Ovary (tissue), 10 donors: ENCODE data around the gene FMO4. TPM values are rescaled to one million over a fixed set of nuclear protein-coding genes. Genes with fewer than 3 reads are reported as not detected.

Experiments
- DNase-seq, 5 donors: peaks; one replicate each; pipeline ENCODE4 v3.0.0-alpha.2; 2019 to 2020
- H3K27ac ChIP-seq, 2 donors: fragments of 200-600 bp; one replicate each; pipeline versions ENCODE4 v1.5.1 to v1.8.0; 2019 to 2022
- H3K27me3 ChIP-seq: fragments of 200-600 bp; one replicate; pipeline ENCODE4 v1.8.0; 2022
- H3K36me3 ChIP-seq: fragments of 200-600 bp; sonication (generic); one replicate; pipeline ENCODE4 v1.5.1; 2019
- H3K4me1 ChIP-seq: one replicate; pipeline ENCODE4 v1.8.1; 2013; ENCODE audit warnings: mild to moderate bottlenecking, moderate library complexity; ENCODE audit not compliant: insufficient read depth
- H3K4me3 ChIP-seq: fragments of 200-600 bp; sonication (generic); one replicate; pipeline ENCODE4 v1.5.1; 2017
- H3K9me3 ChIP-seq, 2 donors: fragments of 200-600 bp in 1 of 2; sonication (generic) in 1 of 2; one replicate each; pipeline versions ENCODE4 v1.5.1 to v1.8.1; 2013 to 2019; ENCODE audit warnings: mild to moderate bottlenecking in 1 of 2, moderate library complexity in 1 of 2
- CTCF ChIP-seq, 3 donors: fragments of 450-650 bp in 2 of 3; fragments of 200-600 bp in 1 of 3; IDR thresholded peaks; one replicate each; pipeline versions ENCODE4 v1.5.1 to v1.8.0; 2016 to 2022; ENCODE audit warnings: antibody characterized with exemption in 3 of 3, mild to moderate bottlenecking in 1 of 3
- EP300 ChIP-seq: sonication (generic); formaldehyde crosslinking; IDR thresholded peaks from one replicate; pipeline ENCODE4 v1.6.1; 2017; ENCODE audit warnings: antibody characterized with exemption
- POLR2A ChIP-seq: fragments of 450-650 bp; IDR thresholded peaks from one replicate; pipeline ENCODE4 v1.6.1; 2017; ENCODE audit warnings: antibody characterized with exemption, mild to moderate bottlenecking, moderate library complexity
- WGBS, 3 donors: extraction: QIAGEN DNeasy Blood & Tissue Kit in 1 of 3; methylation state at CpG; one replicate each; pipeline versions ENCODE4 v1.1.5 to v1.1.7; 2013 to 2017; 5-methylcytosine and 5-hydroxymethylcytosine counted together
- intact Hi-C, 4 donors: fragments of 100-400 bp; cut with DNase I; formaldehyde crosslinking; loops; one replicate each; pipeline versions ENCODE4 v1.11.0 to v1.15.1; 2022 to 2023
- long read RNA-seq, 3 donors: library from polyadenylated mRNA in 2 of 3; unstranded in 2 of 3; transcript quantifications; one replicate each; pipeline ENCODE4 v2.0.0 and lab custom pipeline, GENCODE V29; 2021 to 2026
- polyA plus RNA-seq, 2 donors: library from polyadenylated mRNA; stranded (reverse); fragments of 200-250 nt in 1 of 2; fragments of 350-450 nt in 1 of 2; fragmentation: Illumina TruSeq in 1 of 2; extraction: RNeasy Lipid Tissue Mini Kit (QIAGEN cat#74804) in 1 of 2; gene quantifications; one replicate each; pipeline ENCODE4 v1.2.3, GENCODE V29; 2013 to 2014
- total RNA-seq, 7 donors: library from RNA; depleted of rRNA in 2 of 7; stranded (reverse); fragments of >200 nt in 2 of 7; fragmentation: NEBNext Ultra II Directional in 3 of 7; extraction: Animal tissue kit (Norgen Biotek cat#: 25700) in 3 of 7; gene quantifications; one replicate each; pipeline versions ENCODE4 v1.1.0 to v1.2.4, GENCODE V29; 2016 to 2023
- donor health status: DM: no; HTN: no; CAD: no; lungs with moderate emphysema.
- donor health status: DM: no; HTN: no; CAD: no.
- donor health status: Bipolar disorder and iron deficiency.
- donor health status: DM: yes; HTN: yes; CAD: no.
- donor health status: DM: no; HTN: no; CAD: no.
- donor health status: DM: yes; HTN: yes; CAD: no.

FMO4 gene
- total RNA-seq (1 to 10 TPM; 1.9 to 4.4 (median 3.7) TPM), polyA plus RNA-seq (1 to 10 TPM; 3.2 to 8.0 TPM)
- long read RNA-seq, donor 1, partial matches to known transcripts = 3 of 14 reads
- long read RNA-seq, donor 1, other reads (novel, unspliced or antisense) = 8 of 14 reads
- long read RNA-seq, donor 2 = 0 reads
- long read RNA-seq, donor 3, partial matches to known transcripts = 2 of 9 reads
- long read RNA-seq, donor 3, other reads (novel, unspliced or antisense) = 3 of 9 reads

GRCh38 chr1:171313835-171314320 is at the start of gene FMO4:
FMO4 (plus strand) TSS chr1:171314183; CDS start chr1:171319826, 5,643 bp downstream.
- peak within 1 kb of the TSS in 1 of 2 donors; percentile 55 for H3K27ac ChIP-seq
- DNase-seq = peak; percentile 79 to 94 (median 89)
- no peaks in the 10 kb centered on the region for H3K27me3 ChIP-seq
- TF ChIP-seq POLR2A (no peak), CTCF (IDR thresholded peaks at IDR 0.05) (peak; percentile 74 to 94 (median 85)), EP300 (peak; percentile 58)
- intact Hi-C loops = loop anchor here (5.0 to 10.0 kb wide), 4 partner anchors 59 to 229 kb away; partner anchors contain the start of gene FMO1 (in 1 of the 4)
- H3K36me3 ChIP-seq = no peaks in the 10 kb centered on the region
- WGBS, 3 donors = 0% methylated on average over 10 of the region's 10 CpGs
- peaks cover 2% of the 10 kb centered on the region for H3K4me1 ChIP-seq
- H3K9me3 ChIP-seq = no peaks in the 10 kb centered on the region
- peak within 1 kb of the TSS; percentile 27 for H3K4me3 ChIP-seq

GRCh38 chr1:171265686-171266085 is 48.3 kb upstream of the FMO4 start:
- no peaks in the 10 kb centered on the region for H3K36me3 ChIP-seq
- H3K9me3 ChIP-seq = no peaks in the 10 kb centered on the region
- H3K4me3 ChIP-seq = no peak overlapping the region
- intact Hi-C loops = no loop called here
- peaks cover 13% of the 10 kb centered on the region for H3K4me1 ChIP-seq
- no peaks in the 10 kb centered on the region for H3K27me3 ChIP-seq
- 38 to 59% (median 47%) methylated on average over 2 of the region's 2 CpGs for WGBS, 3 donors
- DNase-seq = no peak
- TF ChIP-seq CTCF (IDR thresholded peaks at IDR 0.05) (no peak), POLR2A (no peak), EP300 (no peak)
- H3K27ac ChIP-seq = no peak overlapping the region

GRCh38 chr1:171266930-171267329 is 47.1 kb upstream of the FMO4 start:
- no peak for TF ChIP-seq POLR2A
- TF ChIP-seq EP300 = no peak
- TF ChIP-seq CTCF (IDR thresholded peaks at IDR 0.05) = no peak
- peaks cover 13% of the 10 kb centered on the region for H3K4me1 ChIP-seq
- no peaks in the 10 kb centered on the region for H3K36me3 ChIP-seq
- 75 to 83% (median 80%) methylated on average over 4 of the region's 4 CpGs for WGBS, 3 donors
- H3K27me3 ChIP-seq = no peaks in the 10 kb centered on the region
- no peak overlapping the region for H3K4me3 ChIP-seq
- DNase-seq = no peak
- intact Hi-C loops = no loop called here
- H3K27ac ChIP-seq = no peak overlapping the region
- no peaks in the 10 kb centered on the region for H3K9me3 ChIP-seq

- 7 to 22% (median 20%) methylated on average over 1 of the region's 1 CpG for WGBS, 3 donors
- DNase-seq = no peak
- intact Hi-C loops = no loop called here
- Histone ChIP-seq H3K4me3 (no peak overlapping the region), H3K36me3 (no peaks in the 10 kb centered on the region), H3K4me1 (peaks cover 13% of the 10 kb centered on the region), H3K9me3 (no peaks in the 10 kb centered on the region), H3K27me3 (no peaks in the 10 kb centered on the region), H3K27ac (no peak overlapping the region)
- TF ChIP-seq POLR2A (no peak), EP300 (no peak), CTCF (IDR thresholded peaks at IDR 0.05) (no peak)
Measured at GRCh38 chr1:171267391-171267790, 46.6 kb upstream of the FMO4 start.
